GM18517 (cell line): Measurements from ENCODE around the gene NOD1.
"Not testable (repeated sequence)": the region's sequence is repeated elsewhere in the genome, so short reads cannot be mapped to it uniquely, and the experiment has no call there.

ENCODE experiments used
- ATAC-seq: cut with Tn5 transposase; IDR thresholded peaks from one replicate; pipeline ENCODE4 v1.9.1; 2021; ENCODE audit warnings: mild to moderate bottlenecking, moderate library complexity; ENCODE audit not compliant: unreplicated experiment

NOD1 gene

GRCh38 chr7:30478349-30479201 lies at the start of gene NOD1:
Gene NOD1, minus strand, starts transcription at chr7:30478784. Its CDS starts 21,863 bp downstream, at chr7:30456921.
- peak; percentile 83 for ATAC-seq

- not testable (repeated sequence) for ATAC-seq
Measured at GRCh38 chr7:30527297-30527696, 48.7 kb upstream of the NOD1 start.

GRCh38 chr7:30526163-30526562 lies 47.6 kb upstream of the NOD1 start:
- ATAC-seq = no peak

GRCh38 chr7:30525429-30525828 lies 46.8 kb upstream of the NOD1 start:
- no peak for ATAC-seq

- ATAC-seq = no peak
Measured at GRCh38 chr7:30524545-30524944, 46.0 kb upstream of the NOD1 start.

- ATAC-seq = no peak
Measured at GRCh38 chr7:30523466-30523865, 44.9 kb upstream of the NOD1 start.

GRCh38 chr7:30522159-30522558 lies 43.6 kb upstream of the NOD1 start:
- ATAC-seq = no peak

GRCh38 chr7:30521532-30521931 lies 42.9 kb upstream of the NOD1 start:
- ATAC-seq = no peak

- ATAC-seq = no peak
Measured at GRCh38 chr7:30519122-30519521, 40.5 kb upstream of the NOD1 start.

GRCh38 chr7:30515761-30516160 lies 37.2 kb upstream of the NOD1 start:
- no peak for ATAC-seq

GRCh38 chr7:30514776-30515175 lies 36.2 kb upstream of the NOD1 start:
- ATAC-seq = no peak

- no peak for ATAC-seq
Measured at GRCh38 chr7:30514177-30514576, 35.6 kb upstream of the NOD1 start.

GRCh38 chr7:30513762-30514161 lies 35.2 kb upstream of the NOD1 start:
- ATAC-seq = no peak

- no peak for ATAC-seq
Measured at GRCh38 chr7:30511973-30512662, 33.5 kb upstream of the NOD1 start.

- no peak for ATAC-seq
Measured at GRCh38 chr7:30511494-30511893, 32.9 kb upstream of the NOD1 start.

GRCh38 chr7:30510124-30511075 lies 31.8 kb upstream of the NOD1 start:
- no peak for ATAC-seq

GRCh38 chr7:30509171-30509857 lies 30.7 kb upstream of the NOD1 start:
- not testable (repeated sequence) for ATAC-seq

- not testable (repeated sequence) for ATAC-seq
Measured at GRCh38 chr7:30507346-30507900, 28.8 kb upstream of the NOD1 start.

GRCh38 chr7:30505174-30505697 lies 26.7 kb upstream of the NOD1 start:
- ATAC-seq = no peak
